GM21737 (cell line): Measurements from ENCODE around the gene PPP2R2B.
"Not testable (repeated sequence)": the region's sequence is repeated elsewhere in the genome, so short reads cannot be mapped to it uniquely, and the experiment has no call there.

Experiments used
- ATAC-seq: cut with Tn5 transposase; IDR thresholded peaks from one replicate; pipeline ENCODE4 v1.9.1; 2021; ENCODE audit warnings: mild to moderate bottlenecking, moderate library complexity; ENCODE audit not compliant: unreplicated experiment

The PPP2R2B gene

GRCh38 chr5:146751781-146752401 lies 126.7 kb downstream of the PPP2R2B start:
- peak; percentile 100 for ATAC-seq

GRCh38 chr5:146751054-146751453 lies 127.5 kb downstream of the PPP2R2B start:
- ATAC-seq = no peak

- ATAC-seq = no peak
Observed at GRCh38 chr5:146748533-146748932, 130.0 kb downstream of the PPP2R2B start.

GRCh38 chr5:146745931-146746577 lies 132.5 kb downstream of the PPP2R2B start:
- ATAC-seq = no peak

- ATAC-seq = no peak
Observed at GRCh38 chr5:146744068-146744745, 134.3 kb downstream of the PPP2R2B start.

- ATAC-seq = no peak
Observed at GRCh38 chr5:146734936-146735577, 143.5 kb downstream of the PPP2R2B start.

- ATAC-seq = no peak
Observed at GRCh38 chr5:146732962-146733361, 145.6 kb downstream of the PPP2R2B start.

GRCh38 chr5:146731909-146732659 lies 146.5 kb downstream of the PPP2R2B start:
- ATAC-seq = no peak

- ATAC-seq = not testable (repeated sequence)
Observed at GRCh38 chr5:146728746-146729145, 149.8 kb downstream of the PPP2R2B start.

- ATAC-seq = no peak
Observed at GRCh38 chr5:146726891-146727290, 151.7 kb downstream of the PPP2R2B start.

GRCh38 chr5:146726020-146726419 lies 152.5 kb downstream of the PPP2R2B start:
- no peak for ATAC-seq

- no peak for ATAC-seq
Observed at GRCh38 chr5:146725025-146725424, 153.5 kb downstream of the PPP2R2B start.

- no peak for ATAC-seq
Observed at GRCh38 chr5:146722361-146722779, 156.2 kb downstream of the PPP2R2B start.

- no peak for ATAC-seq
Observed at GRCh38 chr5:146721073-146721815, 157.3 kb downstream of the PPP2R2B start.

- no peak for ATAC-seq
Observed at GRCh38 chr5:146720107-146720506, 158.4 kb downstream of the PPP2R2B start.

- no peak for ATAC-seq
Observed at GRCh38 chr5:146719179-146719578, 159.4 kb downstream of the PPP2R2B start.

- no peak for ATAC-seq
Observed at GRCh38 chr5:146718609-146719008, 159.9 kb downstream of the PPP2R2B start.

GRCh38 chr5:146717951-146718350 lies 160.6 kb downstream of the PPP2R2B start:
- ATAC-seq = no peak

- no peak for ATAC-seq
Observed at GRCh38 chr5:146716636-146717035, 161.9 kb downstream of the PPP2R2B start.

GRCh38 chr5:146710348-146710747 lies 168.2 kb downstream of the PPP2R2B start:
- ATAC-seq = no peak
